GM18498 (cell line): ENCODE measurements around the gene POU4F1.
A peak's percentile ranks its signal among the peaks of the same experiment; 100 is the strongest.

Source experiments
- ATAC-seq: cut with Tn5 transposase; IDR thresholded peaks from one replicate; pipeline ENCODE4 v1.9.1; 2021; ENCODE audit warnings: mild to moderate bottlenecking, moderate library complexity; ENCODE audit not compliant: unreplicated experiment

The POU4F1 gene

DNA sequence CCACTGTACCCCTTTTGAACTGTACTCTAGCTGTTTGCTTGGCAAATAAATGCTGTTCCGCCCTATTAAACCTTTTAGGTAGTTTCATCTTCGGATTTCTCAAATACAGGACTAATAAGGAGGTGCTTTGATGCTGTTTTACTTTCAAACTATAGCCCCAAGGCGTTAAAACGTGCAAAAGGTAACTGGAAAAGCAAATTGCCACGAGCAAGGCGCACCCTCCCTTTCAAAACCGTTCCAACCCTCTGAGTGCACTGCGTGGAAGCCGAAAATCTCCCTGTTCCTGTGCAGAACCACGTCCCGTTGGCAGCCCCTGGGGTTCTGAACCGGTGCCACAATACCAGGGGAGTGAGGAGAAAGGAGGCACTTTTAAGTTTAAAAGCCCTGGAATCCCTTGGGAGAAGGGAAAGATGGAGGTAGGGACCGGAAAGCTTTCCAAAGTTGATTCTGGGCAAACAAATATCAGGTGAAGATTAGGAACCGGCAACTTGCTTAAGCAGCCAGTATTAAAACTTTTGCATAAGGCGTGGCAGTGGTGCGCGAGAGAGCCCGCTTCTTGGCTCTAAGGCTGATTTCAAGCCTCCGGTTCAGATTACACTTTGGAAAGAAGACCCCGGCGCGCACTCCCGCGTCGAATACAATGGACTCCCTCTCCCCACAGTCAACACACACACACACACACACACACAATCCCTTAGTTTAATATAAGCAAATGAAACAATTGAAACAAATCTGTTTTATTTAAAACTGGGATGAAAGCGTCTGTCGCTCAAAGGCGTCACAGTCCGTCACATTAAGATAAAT lies 9.5 kb downstream of the POU4F1 start:
- ATAC-seq = no peak

DNA sequence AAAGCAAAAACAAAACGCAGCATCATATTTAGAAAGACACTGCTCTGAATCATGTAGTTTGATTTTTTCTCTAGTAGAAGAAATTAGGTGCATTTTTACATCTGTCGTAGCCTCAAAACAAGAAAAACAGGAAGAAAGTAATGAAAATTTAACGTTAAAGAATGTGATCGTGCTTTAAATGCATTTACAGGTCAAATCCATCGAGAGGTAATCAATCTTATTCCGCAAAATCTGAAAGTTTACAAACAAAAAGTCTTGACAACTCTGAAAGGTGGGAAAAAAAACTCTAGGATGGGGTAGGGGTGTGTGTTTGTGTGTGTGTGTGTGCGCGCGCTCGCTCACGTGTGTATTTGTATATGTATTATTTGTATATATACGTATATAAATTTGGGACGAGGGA lies 10.2 kb downstream of the POU4F1 start:
- ATAC-seq = no peak

DNA sequence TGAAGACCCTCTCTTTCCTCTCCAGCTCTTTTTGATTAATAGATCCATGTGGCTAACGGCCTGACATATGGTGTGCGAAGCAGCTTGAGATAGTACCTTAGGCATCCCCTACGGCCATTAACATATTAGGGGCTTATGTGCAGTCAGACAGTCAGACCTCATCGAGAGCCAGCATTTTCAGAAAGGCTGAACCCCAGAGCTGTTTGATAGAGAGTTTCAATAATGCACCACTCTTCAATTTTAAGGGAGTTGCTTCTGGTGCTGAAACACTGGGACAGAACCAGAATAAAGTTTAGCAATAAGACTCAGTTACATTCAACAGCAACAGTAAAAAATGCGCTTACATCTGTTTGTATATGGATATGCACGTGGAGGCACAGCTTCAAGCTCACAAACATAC lies 10.8 kb downstream of the POU4F1 start:
- ATAC-seq = no peak

DNA sequence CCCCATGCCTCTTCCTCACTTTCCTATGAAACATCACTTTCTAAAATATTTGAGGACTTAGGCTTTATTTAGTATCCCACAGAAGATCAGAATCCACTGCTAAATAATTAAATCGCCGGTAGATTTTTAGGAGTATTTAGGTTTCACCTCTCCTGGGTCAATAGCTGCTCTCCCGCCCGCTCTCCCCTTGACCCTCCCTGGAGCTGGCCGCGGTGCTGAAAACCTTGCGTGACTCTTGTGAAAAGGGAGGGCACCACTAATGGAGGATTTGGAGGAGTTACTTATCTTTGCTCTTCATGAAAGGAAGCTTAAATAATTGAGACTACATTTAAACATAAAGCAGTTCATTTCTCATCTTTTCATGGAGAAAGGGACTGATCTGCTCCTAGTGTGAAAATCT lies 14.1 kb downstream of the POU4F1 start:
- ATAC-seq = no peak

DNA sequence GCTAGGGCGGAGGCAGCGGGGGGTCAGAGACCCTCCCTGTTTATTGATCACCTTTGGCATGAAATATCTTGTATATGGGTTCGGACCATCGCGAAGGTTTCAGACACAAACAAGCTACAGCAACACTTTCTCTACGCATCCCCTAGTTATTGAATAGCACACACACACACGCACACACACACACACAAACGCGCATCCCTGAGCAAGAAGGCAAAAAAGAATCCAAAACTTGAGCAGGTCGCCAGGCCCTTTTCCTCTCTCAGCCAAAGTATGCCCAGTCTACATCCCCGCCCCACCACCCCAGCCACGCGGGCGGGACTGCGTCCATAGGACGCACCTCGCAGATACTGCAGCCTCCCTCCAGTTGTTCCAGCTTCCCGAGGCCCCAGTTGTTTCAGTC lies 16.0 kb downstream of the POU4F1 start:
- no peak for ATAC-seq

DNA sequence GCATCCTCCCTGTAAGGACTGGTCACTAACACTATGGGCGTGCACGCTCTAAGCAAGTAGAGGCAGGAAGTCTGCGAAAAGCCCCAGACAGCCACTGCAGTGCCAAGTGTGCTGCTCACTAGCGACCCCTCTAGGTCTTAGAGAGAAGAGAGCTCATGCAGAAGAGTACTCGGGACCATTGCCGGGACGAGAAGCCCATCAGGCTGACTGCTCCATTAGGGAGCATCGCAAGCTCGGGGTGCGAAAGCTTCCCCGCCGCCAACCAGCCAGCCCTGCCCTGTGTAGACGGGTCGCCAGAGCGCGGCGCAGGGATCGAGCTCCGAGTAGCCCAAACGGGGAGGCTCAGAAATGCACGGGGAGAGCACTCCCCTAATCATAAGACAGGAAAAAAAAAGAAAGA lies 16.6 kb downstream of the POU4F1 start:
- peak; percentile 55 for ATAC-seq

DNA sequence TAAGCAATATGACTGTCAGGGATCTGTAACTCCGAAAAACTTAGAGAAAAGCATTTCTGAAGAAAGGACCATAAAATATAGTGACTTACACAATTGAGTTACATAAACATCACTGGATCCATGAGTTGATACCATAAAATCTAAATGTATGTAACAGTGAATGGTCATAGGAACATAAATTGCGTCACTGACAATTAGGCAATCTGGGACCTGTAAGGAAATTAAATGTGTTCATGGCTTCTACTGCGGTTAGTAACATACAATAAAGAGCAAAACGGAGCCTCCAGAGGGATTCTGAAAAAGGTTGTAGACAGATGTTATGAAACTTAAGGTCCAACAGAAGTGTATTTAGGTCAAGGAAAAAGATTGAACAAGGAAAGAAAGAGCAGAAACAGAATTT lies 27.1 kb downstream of the POU4F1 start:
- no peak for ATAC-seq

DNA sequence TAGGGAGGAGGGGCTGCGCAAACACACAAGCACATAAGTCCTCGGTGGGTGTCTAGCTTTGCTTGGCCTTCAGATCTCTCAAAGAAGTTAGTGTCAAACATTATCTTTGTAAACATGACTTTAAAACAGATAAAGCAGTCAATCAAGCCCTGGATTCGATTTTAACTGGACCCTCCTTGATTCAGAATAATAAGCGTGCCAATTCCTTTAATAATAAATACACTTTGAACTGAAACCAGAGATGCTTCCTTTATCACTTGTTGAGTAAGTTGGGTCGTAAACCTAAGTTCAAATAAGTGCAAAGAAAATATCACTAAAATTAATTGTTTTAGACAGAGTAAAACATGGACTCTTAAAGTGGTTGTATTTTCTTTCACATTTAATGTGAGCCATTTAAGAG lies 30.9 kb downstream of the POU4F1 start:
- no peak for ATAC-seq

DNA sequence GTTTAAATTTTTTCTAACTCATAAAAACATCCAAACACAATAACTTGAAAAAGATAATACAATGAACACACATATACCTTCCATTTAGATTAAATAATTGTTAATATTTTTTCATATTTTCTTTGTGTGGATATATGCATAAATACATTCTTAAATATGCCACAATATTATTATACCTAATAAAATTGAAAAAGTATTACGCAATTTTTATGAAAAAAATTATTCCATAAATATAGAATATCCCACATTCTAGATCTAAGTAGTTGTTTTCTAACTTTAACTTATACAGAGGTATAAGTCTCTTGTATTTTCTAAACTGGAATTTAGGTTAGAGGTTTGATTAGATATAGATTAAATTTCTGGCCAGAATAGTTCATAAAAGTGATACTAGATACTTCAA lies 34.3 kb downstream of the POU4F1 start:
- ATAC-seq = no peak

DNA sequence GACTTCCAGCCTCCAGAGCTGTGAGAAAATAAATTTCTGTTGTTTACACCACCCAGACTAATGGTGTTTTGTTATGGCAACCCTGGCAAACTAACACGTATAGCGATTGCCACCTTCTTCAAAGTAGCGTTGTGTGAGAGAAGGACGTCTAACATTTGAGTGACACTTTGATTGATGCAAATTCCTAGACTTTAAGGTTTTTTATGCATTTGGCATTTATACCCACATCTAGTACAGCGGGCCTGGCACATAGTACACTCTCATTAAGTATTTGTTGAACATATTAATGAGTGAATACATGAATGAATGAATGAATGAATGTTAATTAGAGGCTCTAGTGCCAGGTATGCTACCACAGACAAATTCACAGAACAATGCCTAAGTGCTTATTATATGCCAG lies 36.7 kb downstream of the POU4F1 start:
- ATAC-seq = no peak

DNA sequence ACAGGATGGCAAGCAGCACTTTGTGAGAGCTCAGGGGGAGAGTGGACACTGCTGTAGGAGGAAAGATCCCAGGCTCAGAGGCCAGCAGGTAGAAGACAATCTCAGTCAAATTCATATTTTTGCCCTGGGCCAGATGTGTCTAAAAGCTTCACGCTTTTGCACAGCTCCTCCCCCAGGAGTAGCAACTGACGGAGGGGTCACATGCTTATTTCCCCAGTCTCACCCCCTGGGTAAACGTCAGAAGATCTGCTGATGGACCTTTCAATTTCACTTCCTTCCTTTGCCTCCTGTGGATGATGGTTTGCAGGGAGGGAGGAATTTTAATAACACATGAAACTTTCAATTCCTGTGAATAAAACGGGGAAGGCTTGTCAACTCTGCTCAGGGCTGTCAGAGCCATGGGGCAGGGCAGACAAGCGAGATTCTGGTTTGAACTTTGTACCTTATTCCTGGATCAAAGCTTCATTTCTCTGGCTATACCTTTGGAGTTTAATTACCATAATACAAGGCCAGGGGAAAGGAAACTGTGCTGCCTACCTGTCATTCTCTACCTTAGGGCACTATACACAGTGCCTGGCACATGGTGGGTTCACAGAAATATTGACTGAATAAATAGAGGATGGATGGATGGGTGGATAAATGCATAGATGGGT lies 41.0 kb downstream of the POU4F1 start:
- no peak for ATAC-seq
